PC-9 (cell line): ENCODE measurements around the gene RBM33. TPM values are rescaled to one million over a fixed set of nuclear protein-coding genes. Genes with fewer than 3 reads are reported as not detected.

Experiments used
- BruUV-seq: library from RNA; stranded (reverse); fragments of 400-500 nt; replicated peaks from 2 replicates; lab custom pipeline; 2021; lab: Mats Ljungman, UMichigan
- CTCF ChIA-PET: fragments of 300-600 bp; sonication (Branson Sonifier 250); formaldehyde crosslinking; loops from one replicate; lab custom pipeline; 2022; ENCODE audit warnings: antibody characterized with exemption; lab: Charles Lee
- POLR2A ChIA-PET: fragments of 300-600 bp; sonication (Branson Sonifier 250); formaldehyde crosslinking; loops from one replicate; lab custom pipeline; 2022; ENCODE audit warnings: antibody characterized with exemption; ENCODE audit not compliant: unreplicated experiment; lab: Charles Lee
- DNase-seq, 2 experiments: peaks; one replicate each; pipeline versions ENCODE4 v3.0.0 to v3.0.0-alpha.2; 2015 to 2022; ENCODE audit warnings: mixed read lengths in 1 of 2
- H2AFZ ChIP-seq: fragments of 200-600 bp; sonication (generic); 2 replicates; pipeline ENCODE4 v1.8.1; 2017; ENCODE audit warnings: antibody characterized with exemption
- H3F3A ChIP-seq: fragments of 200-600 bp; sonication (generic); 2 replicates; pipeline ENCODE4 v1.8.1; 2017; ENCODE audit warnings: antibody characterized with exemption, mild to moderate bottlenecking, low read depth; ENCODE audit not compliant: insufficient read depth
- H3K27ac ChIP-seq: fragments of 200-600 bp; sonication (generic); 2 replicates; pipeline ENCODE4 v1.6.1; 2016; ENCODE audit warnings: mixed run types
- H3K27me3 ChIP-seq: fragments of 200-600 bp; sonication (generic); 2 replicates; pipeline ENCODE4 v1.6.1; 2016; ENCODE audit warnings: low read depth, mixed run types; ENCODE audit not compliant: insufficient read depth
- H3K36me3 ChIP-seq: fragments of 200-600 bp; sonication (generic); 2 replicates; pipeline ENCODE4 v1.6.1; 2016; ENCODE audit warnings: low read depth, mixed run types
- H3K4me1 ChIP-seq: fragments of 200-600 bp; sonication (generic); replicated peaks from 2 replicates; pipeline ENCODE4 v1.6.1; 2016; ENCODE audit warnings: mixed run types; ENCODE audit not compliant: insufficient read depth
- H3K4me2 ChIP-seq: fragments of 200-600 bp; sonication (generic); 2 replicates; pipeline ENCODE4 v1.6.1; 2017; ENCODE audit warnings: mixed run types
- H3K4me3 ChIP-seq: fragments of 200-600 bp; sonication (generic); 2 replicates; pipeline ENCODE4 v1.6.1; 2016; ENCODE audit warnings: mixed run types
- H3K79me2 ChIP-seq: fragments of 200-600 bp; sonication (generic); 2 replicates; pipeline ENCODE4 v1.6.1; 2017; ENCODE audit warnings: low read depth, mixed run types
- H3K9me2 ChIP-seq: fragments of 200-600 bp; sonication (generic); 2 replicates; pipeline ENCODE4 v1.8.1; 2017; ENCODE audit warnings: mild to moderate bottlenecking; ENCODE audit not compliant: insufficient read depth
- H3K9me3 ChIP-seq: fragments of 200-600 bp; sonication (generic); 2 replicates; pipeline ENCODE4 v1.8.1; 2016; ENCODE audit warnings: low read depth; ENCODE audit not compliant: insufficient read depth
- H4K20me1 ChIP-seq: fragments of 200-600 bp; sonication (generic); 2 replicates; pipeline ENCODE4 v1.8.1; 2017; ENCODE audit not compliant: insufficient read depth
- EZH2 ChIP-seq: fragments of 200-600 bp; sonication (generic); IDR thresholded peaks from 2 replicates; pipeline ENCODE4 v1.8.0; 2017; ENCODE audit warnings: antibody characterized with exemption, low read depth
- intact Hi-C: fragments of 100-400 bp; cut with micrococcal nuclease; formaldehyde crosslinking; loops from one replicate; pipeline ENCODE4 v1.10.0; 2022; ENCODE audit not compliant: unreplicated experiment
- total RNA-seq: library from RNA; stranded (reverse); gene quantifications from 2 replicates; pipeline ENCODE4 v1.2.3, GENCODE V29; 2021
- TF ChIP-seq, protein P1 (sequence below): fragments of 200-600 bp; sonication (generic); conservative IDR thresholded peaks from 2 replicates; pipeline ENCODE4 v1.6.1; 2017; ENCODE audit warnings: mixed run types, antibody characterized with exemption, mild to moderate bottlenecking, moderate library complexity

RBM33 gene
- total RNA-seq, 1 experiment from 2014 or later, result 85.7 TPM

DNA sequence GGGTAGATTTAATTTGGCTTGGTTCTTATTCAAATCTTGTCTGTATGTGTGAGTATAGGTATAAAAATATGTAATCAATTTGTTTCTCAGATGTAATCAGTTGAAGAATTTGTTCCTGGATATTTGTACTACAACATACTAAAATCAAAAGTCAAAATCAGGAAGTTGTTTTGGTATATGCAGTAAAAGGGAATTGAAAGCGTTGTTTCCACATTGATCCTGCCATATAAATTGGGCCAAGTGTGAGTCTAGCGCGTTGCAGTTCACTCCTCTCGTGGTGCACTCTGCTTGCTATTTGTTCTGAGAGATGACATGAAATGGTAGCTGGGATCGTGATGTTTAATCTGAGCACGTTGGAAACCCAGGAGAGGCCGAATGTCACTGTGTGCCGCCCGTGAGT lies 111.9 kb downstream of the RBM33 start:
- Histone ChIP-seq H2AFZ (no peak overlapping the region), H3K36me3 (no peaks in the 10 kb centered on the region; the same call in 1 of the 2 replicates), H4K20me1 (peaks cover 80% of the 10 kb centered on the region), H3K4me3 (no peak overlapping the region), H3K9me3 (no peaks in the 10 kb centered on the region), H3K27ac (no peak overlapping the region), H3K4me2 (no peak overlapping the region), H3K27me3 (no peaks in the 10 kb centered on the region), H3K4me1 (no peaks in the 10 kb centered on the region), H3K79me2 (peaks cover 51% of the 10 kb centered on the region), H3K9me2 (no peaks in the 10 kb centered on the region), H3F3A (no peaks in the 10 kb centered on the region)
- intact Hi-C loops, result no loop called here
- no peak for DNase-seq
- ChIA-PET POLR2A (no interaction called here), CTCF (no interaction called here)
- BruUV-seq, result no TSS peak
- no peak for TF ChIP-seq EZH2
- TF ChIP-seq, protein P1, sequence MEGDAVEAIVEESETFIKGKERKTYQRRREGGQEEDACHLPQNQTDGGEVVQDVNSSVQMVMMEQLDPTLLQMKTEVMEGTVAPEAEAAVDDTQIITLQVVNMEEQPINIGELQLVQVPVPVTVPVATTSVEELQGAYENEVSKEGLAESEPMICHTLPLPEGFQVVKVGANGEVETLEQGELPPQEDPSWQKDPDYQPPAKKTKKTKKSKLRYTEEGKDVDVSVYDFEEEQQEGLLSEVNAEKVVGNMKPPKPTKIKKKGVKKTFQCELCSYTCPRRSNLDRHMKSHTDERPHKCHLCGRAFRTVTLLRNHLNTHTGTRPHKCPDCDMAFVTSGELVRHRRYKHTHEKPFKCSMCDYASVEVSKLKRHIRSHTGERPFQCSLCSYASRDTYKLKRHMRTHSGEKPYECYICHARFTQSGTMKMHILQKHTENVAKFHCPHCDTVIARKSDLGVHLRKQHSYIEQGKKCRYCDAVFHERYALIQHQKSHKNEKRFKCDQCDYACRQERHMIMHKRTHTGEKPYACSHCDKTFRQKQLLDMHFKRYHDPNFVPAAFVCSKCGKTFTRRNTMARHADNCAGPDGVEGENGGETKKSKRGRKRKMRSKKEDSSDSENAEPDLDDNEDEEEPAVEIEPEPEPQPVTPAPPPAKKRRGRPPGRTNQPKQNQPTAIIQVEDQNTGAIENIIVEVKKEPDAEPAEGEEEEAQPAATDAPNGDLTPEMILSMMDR, result no peak

DNA sequence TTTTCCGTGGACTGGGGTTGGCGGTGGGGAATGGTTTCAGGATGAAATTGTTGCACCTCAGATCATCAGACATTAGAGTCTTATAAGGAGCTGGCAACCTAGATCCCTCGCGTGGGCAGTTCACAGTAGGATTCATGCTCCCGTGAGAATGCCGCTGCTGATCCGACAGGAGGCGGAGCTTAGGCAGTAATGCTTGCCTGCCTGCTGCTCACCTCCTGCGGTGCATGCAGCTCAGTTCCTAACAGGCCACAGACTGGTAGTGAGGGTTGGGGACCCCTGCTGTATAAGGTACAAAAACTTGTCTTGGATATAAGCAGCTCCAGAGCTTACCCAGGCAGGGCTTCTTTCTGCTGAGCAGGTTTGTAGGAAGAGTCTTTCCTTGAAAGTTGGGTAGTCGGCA lies 113.9 kb downstream of the RBM33 start:
- H3K9me3 ChIP-seq, result no peaks in the 10 kb centered on the region
- H3K27me3 ChIP-seq, result no peaks in the 10 kb centered on the region
- no peaks in the 10 kb centered on the region for H3K9me2 ChIP-seq
- H4K20me1 ChIP-seq, result peaks cover 80% of the 10 kb centered on the region
- no peaks in the 10 kb centered on the region for H3F3A ChIP-seq
- H2AFZ ChIP-seq, result no peak overlapping the region
- no peaks in the 10 kb centered on the region for H3K4me1 ChIP-seq
- no peak for DNase-seq
- no peaks in the 10 kb centered on the region; the same call in 1 of the 2 replicates for H3K36me3 ChIP-seq
- no peak overlapping the region for H3K4me2 ChIP-seq
- intact Hi-C loops, result no loop called here
- ChIA-PET POLR2A (interaction anchor here (0.7 kb wide), 1 partner anchor 156 kb away, joined by 4 read pairs; no protein-coding TSS in a partner anchor), CTCF (no interaction called here)
- peaks cover 39% of the 10 kb centered on the region; the same call in 1 of the 2 replicates for H3K79me2 ChIP-seq
- H3K27ac ChIP-seq, result no peak overlapping the region
- BruUV-seq, result no TSS peak
- no peak for TF ChIP-seq EZH2
- TF ChIP-seq, protein P1, result no peak
- H3K4me3 ChIP-seq, result no peak overlapping the region

DNA sequence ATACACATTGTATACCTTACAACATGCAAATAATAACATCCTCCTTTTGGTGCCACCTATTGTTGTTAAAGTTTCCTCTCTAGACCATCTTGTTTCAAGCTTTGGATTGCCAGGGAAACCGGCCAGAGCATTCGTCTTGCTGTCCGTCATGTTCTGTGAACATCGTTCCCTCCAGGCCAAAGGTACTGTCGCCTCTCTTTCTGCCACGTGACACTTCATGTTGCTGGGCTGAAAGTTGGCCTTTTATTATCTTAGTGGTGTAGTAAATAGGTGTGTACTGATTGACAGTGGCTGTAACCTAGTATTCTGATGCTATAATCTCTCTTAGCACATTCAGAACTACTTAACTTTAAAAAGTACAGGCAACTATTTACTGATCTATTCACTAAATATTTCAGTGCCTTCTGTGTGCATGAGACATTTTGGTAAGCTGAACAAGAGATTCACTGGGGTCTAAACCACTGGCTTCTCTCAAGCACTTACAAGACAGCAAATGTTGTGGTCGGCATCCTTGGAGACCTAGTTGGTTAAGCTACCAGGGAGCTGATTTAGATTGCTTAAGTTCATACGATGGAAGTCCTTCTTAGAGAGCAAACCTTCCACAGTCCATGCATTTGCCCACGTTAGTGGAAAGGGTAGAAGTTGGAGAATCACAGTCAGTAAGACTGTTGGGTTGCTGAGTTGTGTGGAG lies 115.4 kb downstream of the RBM33 start:
- Histone ChIP-seq H3K4me2 (no peak overlapping the region), H3K4me3 (no peak overlapping the region), H3K79me2 (peaks cover 29% of the 10 kb centered on the region; the same call in 1 of the 2 replicates), H3F3A (no peaks in the 10 kb centered on the region), H4K20me1 (peaks cover 69% of the 10 kb centered on the region), H3K27ac (no peak overlapping the region), H3K9me2 (no peaks in the 10 kb centered on the region), H3K9me3 (no peaks in the 10 kb centered on the region), H3K36me3 (peaks cover 12% of the 10 kb centered on the region; the same call in 1 of the 2 replicates), H2AFZ (no peak overlapping the region), H3K27me3 (no peaks in the 10 kb centered on the region), H3K4me1 (no peaks in the 10 kb centered on the region)
- no peak for TF ChIP-seq EZH2
- TF ChIP-seq, protein P1, result no peak
- intact Hi-C loops, result no loop called here
- BruUV-seq, result no TSS peak
- POLR2A ChIA-PET, result no interaction called here
- DNase-seq, result no peak
- CTCF ChIA-PET, result no interaction called here
